Measurements from ENCODE around the gene SSBP2.

Gene SSBP2

DNA sequence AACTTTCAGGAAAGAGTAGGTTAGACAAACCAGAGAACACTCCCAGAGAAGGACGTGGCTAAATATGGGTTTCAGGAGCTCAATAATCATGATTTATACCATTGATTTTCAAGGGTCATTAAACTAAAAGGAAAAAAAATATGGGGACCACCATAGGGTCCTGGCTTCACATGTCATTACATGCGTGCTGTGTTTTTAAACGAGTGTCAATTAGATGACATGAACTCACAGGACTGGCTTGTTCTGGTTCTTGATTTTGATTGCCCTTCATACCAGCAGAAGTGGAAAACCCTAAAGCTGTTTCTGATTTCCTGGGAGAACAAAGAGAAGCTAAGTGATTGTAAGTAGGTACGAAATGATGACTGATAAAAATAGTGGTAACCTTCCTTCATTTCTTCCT is 362.7 kb downstream of the SSBP2 start:
- Histone ChIP-seq H3K4me3 (ENCODE audit: low read length) (no peak overlapping the region), H3K27me3 (replicated peaks; ENCODE audit: control insufficient read depth, insufficient read depth, low read length) (no peaks in the 10 kb centered on the region), H3K36me3 (ENCODE audit: control insufficient read depth, insufficient read depth, low read length, severe bottlenecking) (no peaks in the 10 kb centered on the region), H3K4me1 (ENCODE audit: control insufficient read depth, insufficient read depth, low read length) (no peaks in the 10 kb centered on the region), H3K9ac (ENCODE audit: low read length) (no peak overlapping the region), H3K9me3 (ENCODE audit: control insufficient read depth, low read length) (no peaks in the 10 kb centered on the region)
- DNase-seq (ENCODE audit: low read depth): no peak

DNA sequence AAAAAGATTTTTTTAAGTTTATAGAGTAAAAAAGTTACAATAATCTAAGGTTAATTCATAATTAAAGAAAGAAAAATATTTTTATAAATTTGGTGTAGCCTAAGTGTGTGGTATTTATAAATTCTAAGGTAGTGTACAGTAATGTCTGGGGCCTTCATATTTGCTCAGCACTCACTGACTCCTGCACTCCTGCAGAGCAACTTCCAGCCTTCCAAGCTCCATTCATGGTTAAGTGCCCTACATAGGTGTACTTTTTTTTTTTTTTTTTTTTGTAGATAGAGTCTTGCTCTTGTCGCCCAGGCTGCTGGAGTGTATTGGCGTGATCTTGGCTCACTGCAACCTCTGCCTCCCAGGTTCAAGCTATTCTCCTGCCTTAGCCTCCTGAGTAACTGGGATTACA is 367.0 kb downstream of the SSBP2 start:
- Histone ChIP-seq H3K9me3 (ENCODE audit: control insufficient read depth, low read length) (no peaks in the 10 kb centered on the region), H3K4me3 (ENCODE audit: low read length) (no peak overlapping the region), H3K27me3 (replicated peaks; ENCODE audit: control insufficient read depth, insufficient read depth, low read length) (no peaks in the 10 kb centered on the region), H3K9ac (ENCODE audit: low read length) (no peak overlapping the region), H3K4me1 (ENCODE audit: control insufficient read depth, insufficient read depth, low read length) (no peaks in the 10 kb centered on the region), H3K36me3 (ENCODE audit: control insufficient read depth, insufficient read depth, low read length, severe bottlenecking) (no peaks in the 10 kb centered on the region)
- DNase-seq (ENCODE audit: low read depth): no peak

DNA sequence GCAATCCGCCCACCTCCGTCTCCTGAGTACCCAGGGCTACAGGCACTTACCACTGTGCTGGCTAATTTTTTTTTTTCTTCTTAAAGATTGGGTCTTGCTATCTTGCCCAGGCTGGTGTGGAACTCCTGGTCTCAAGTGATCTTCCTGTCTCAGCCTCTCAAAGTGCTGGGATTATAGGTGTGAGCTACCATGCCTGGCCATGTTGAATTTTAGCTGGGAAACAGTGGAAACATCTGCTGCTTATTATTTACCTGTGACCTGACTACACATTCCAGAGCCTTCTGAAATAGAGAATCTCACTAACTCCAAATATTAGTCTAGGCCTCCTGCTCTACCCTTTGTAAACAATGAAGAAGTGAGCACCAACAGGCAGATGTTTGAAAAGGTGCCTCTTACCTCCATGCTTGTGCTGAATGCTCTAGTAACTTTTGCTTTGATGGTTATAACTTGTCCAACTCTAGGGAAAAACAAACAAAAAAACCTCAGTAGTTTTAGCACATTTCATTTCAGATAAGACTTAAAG is 379.5 kb downstream of the SSBP2 start:
- H3K4me1 ChIP-seq (ENCODE audit: control insufficient read depth, insufficient read depth, low read length): no peaks in the 10 kb centered on the region
- H3K9me3 ChIP-seq (ENCODE audit: control insufficient read depth, low read length): no peaks in the 10 kb centered on the region
- DNase-seq (ENCODE audit: low read depth): no peak
- no peaks in the 10 kb centered on the region for H3K27me3 ChIP-seq (replicated peaks; ENCODE audit: control insufficient read depth, insufficient read depth, low read length)
- no peak overlapping the region for H3K9ac ChIP-seq (ENCODE audit: low read length)
- no peaks in the 10 kb centered on the region for H3K36me3 ChIP-seq (ENCODE audit: control insufficient read depth, insufficient read depth, low read length, severe bottlenecking)
- H3K4me3 ChIP-seq (ENCODE audit: low read length): no peak overlapping the region

DNA sequence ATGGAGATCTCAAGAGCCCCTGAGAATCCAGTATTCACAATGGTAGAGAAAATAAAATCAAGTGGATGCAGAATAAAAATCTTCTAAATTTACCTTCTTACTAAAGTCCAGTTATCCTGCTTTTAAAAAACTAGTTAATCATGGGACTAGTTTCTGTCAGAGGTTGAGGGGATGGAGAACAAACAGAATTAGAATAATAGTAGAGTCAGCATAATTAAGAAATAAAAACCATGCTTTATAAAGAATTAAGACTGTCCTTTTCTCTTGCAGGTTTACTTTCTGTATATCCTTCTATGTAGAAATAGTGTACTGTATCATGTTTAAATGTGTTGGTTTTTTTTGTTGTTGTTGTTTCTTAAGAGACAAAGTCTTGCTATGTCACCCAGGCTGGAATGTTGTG is 380.0 kb downstream of the SSBP2 start:
- Histone ChIP-seq H3K9ac (ENCODE audit: low read length) (no peak overlapping the region), H3K4me1 (ENCODE audit: control insufficient read depth, insufficient read depth, low read length) (no peaks in the 10 kb centered on the region), H3K4me3 (ENCODE audit: low read length) (no peak overlapping the region), H3K27me3 (replicated peaks; ENCODE audit: control insufficient read depth, insufficient read depth, low read length) (no peaks in the 10 kb centered on the region), H3K9me3 (ENCODE audit: control insufficient read depth, low read length) (peaks cover 3% of the 10 kb centered on the region), H3K36me3 (ENCODE audit: control insufficient read depth, insufficient read depth, low read length, severe bottlenecking) (no peaks in the 10 kb centered on the region)
- DNase-seq (ENCODE audit: low read depth): no peak

DNA sequence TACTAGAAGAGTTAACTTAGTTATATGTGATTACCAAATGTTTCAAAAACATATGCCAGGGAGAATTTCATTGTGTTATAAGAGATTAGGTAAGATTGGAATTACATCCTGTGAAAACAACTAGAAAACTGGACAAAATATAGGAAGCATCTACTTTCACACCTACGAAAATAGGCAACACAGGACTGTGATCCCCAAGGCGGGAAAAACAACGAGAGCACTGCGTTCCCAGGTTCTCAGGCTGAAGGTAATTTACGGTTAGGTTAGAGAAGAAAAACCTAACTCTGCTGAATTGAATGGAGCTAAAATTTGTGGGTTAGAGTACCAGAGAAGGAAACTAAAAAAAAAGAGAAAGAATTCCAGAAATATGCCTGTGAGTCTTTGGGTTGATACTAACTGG is 385.4 kb downstream of the SSBP2 start:
- H3K4me3 ChIP-seq (ENCODE audit: low read length): no peak overlapping the region
- no peaks in the 10 kb centered on the region for H3K36me3 ChIP-seq (ENCODE audit: control insufficient read depth, insufficient read depth, low read length, severe bottlenecking)
- H3K9ac ChIP-seq (ENCODE audit: low read length): no peak overlapping the region
- H3K27me3 ChIP-seq (replicated peaks; ENCODE audit: control insufficient read depth, insufficient read depth, low read length): no peaks in the 10 kb centered on the region
- H3K9me3 ChIP-seq (ENCODE audit: control insufficient read depth, low read length): peaks cover 3% of the 10 kb centered on the region
- H3K4me1 ChIP-seq (ENCODE audit: control insufficient read depth, insufficient read depth, low read length): peaks cover 10% of the 10 kb centered on the region
- no peak for DNase-seq (ENCODE audit: low read depth)

DNA sequence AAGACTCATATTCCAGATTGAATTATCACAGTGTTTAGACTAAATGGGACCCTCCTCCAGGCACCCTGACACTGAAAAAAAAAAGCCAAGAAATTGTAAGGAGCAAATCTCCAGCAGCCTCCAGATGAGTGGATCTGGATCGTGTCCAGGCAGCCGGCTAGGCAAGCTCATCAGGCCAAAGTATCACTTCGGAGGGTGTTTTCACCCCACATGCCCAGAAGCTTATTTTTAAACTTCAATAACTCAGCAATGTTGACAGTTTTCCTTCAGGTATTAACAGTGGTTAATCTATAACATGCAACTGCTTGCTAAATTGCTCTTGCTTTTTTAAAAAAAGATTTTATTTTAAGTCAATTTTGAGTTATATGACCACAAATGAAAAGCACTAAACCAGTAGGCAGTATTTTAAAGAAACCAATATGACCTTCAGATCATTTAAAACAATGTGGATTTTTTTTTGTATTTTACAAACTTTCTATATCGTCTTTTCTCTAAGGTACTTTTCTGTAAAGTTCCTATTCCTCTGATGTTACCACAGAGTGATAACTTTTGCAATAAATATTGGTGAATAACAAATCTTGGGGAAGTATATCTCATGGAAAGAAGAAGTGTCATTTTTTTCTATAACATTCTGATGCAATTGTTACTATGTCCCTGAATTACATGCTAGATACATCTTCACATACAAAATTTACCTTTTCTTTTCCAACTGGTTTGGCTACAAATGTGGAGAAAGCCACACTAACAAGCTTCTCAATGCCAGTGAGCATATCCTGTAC is 387.6 kb downstream of the SSBP2 start:
- no peaks in the 10 kb centered on the region for H3K36me3 ChIP-seq (ENCODE audit: control insufficient read depth, insufficient read depth, low read length, severe bottlenecking)
- no peak for DNase-seq (ENCODE audit: low read depth)
- H3K4me3 ChIP-seq (ENCODE audit: low read length): no peak overlapping the region
- peaks cover 10% of the 10 kb centered on the region for H3K4me1 ChIP-seq (ENCODE audit: control insufficient read depth, insufficient read depth, low read length)
- H3K9me3 ChIP-seq (ENCODE audit: control insufficient read depth, low read length): peaks cover 3% of the 10 kb centered on the region
- no peak overlapping the region for H3K9ac ChIP-seq (ENCODE audit: low read length)
- H3K27me3 ChIP-seq (replicated peaks; ENCODE audit: control insufficient read depth, insufficient read depth, low read length): no peaks in the 10 kb centered on the region

Data from adipocyte (in vitro differentiated cells).